Muscle layer of duodenum (tissue), 2 donors: ENCODE results near the gene ULK1.

Source experiments
- H3K27ac ChIP-seq: one replicate; pipeline ENCODE4 v1.7.0; 2013; ENCODE audit warnings: mild to moderate bottlenecking, low read length
- H3K27me3 ChIP-seq: one replicate; pipeline ENCODE4 v1.7.0; 2013; ENCODE audit warnings: low read depth, mild to moderate bottlenecking, control low read depth, low read length
- H3K36me3 ChIP-seq, 2 donors: one replicate each; pipeline ENCODE4 v1.7.0; 2013; ENCODE audit warnings: low read length in 2 of 2, control low read depth in 1 of 2, mild to moderate bottlenecking in 1 of 2; ENCODE audit not compliant: insufficient read depth in 2 of 2, control insufficient read depth in 1 of 2
- H3K4me1 ChIP-seq, 2 donors: one replicate each; pipeline ENCODE4 v1.7.0; 2013; ENCODE audit warnings: low read length in 2 of 2, mild to moderate bottlenecking in 2 of 2, control low read depth in 1 of 2, moderate library complexity in 1 of 2; ENCODE audit not compliant: insufficient read depth in 2 of 2, control insufficient read depth in 1 of 2
- H3K4me3 ChIP-seq, 2 donors: one replicate each; pipeline ENCODE4 v1.7.0; 2013; ENCODE audit warnings: low read length in 2 of 2, low read depth in 1 of 2, mild to moderate bottlenecking in 1 of 2
- H3K9me3 ChIP-seq, 2 donors: one replicate each; pipeline ENCODE4 v1.7.0; 2013; ENCODE audit warnings: low read length in 2 of 2, control low read depth in 1 of 2, mild to moderate bottlenecking in 1 of 2; ENCODE audit not compliant: control insufficient read depth in 1 of 2
- donor health status: healthy.

ULK1 gene

DNA sequence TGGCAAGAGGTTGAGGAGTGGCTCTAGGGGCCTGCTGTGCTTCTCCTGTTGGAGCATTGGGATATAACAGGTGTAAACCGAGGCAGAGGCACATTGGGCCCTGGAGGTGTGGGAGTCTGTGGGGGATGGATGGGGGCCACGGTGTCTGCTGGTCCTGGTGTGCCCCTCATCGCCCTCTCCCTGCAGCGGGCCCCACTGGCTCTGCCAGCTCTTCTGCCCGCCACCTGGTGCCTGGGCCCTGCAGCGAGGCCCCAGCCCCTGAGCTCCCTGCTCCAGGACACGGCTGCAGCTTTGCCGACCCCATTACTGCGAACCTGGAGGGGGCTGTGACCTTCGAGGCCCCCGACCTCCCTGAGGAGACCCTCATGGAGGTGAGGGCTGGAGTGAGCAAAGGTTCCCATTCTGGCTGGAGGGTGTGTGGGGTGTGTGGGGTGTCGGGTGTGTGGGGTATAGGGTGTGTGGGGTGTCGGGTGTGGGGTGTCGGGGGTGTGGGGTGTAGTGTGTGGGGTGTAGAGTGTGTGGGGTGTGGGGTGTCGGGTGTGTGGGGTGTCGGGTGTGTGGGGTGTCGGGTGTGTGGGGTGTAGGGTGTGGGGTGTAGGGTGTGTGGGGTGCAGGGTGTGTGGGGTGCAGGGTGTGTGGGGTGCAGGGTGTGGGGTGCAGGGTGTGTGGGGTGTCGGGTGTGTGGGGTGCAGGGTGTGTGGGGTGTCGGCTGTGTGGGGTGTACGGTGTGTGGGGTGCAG, 24.1 kb downstream of the ULK1 start:
- Histone ChIP-seq H3K4me3 (no peak overlapping the region), H3K4me1 (no peaks in the 10 kb centered on the region), H3K9me3 (no peaks in the 10 kb centered on the region), H3K36me3 (peaks cover 10 to 82% of the 10 kb centered on the region in 2 donors), H3K27me3 (no peaks in the 10 kb centered on the region), H3K27ac (no peak overlapping the region)

DNA sequence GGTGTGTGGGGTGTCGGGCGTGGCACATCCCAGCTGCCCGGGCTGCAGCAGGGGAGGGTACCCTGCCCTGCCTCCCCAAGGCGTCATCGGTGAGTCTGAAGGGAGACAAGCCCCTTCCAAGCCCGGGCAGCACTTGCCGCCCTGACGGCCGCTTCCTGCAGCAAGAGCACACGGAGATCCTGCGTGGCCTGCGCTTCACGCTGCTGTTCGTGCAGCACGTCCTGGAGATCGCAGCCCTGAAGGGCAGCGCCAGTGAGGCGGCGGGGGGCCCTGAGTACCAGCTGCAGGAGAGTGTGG, 24.6 kb downstream of the ULK1 start:
- Histone ChIP-seq H3K4me3 (no peak overlapping the region), H3K4me1 (no peaks in the 10 kb centered on the region), H3K27me3 (no peaks in the 10 kb centered on the region), H3K27ac (no peak overlapping the region), H3K36me3 (peaks cover 10 to 76% of the 10 kb centered on the region in 2 donors), H3K9me3 (no peaks in the 10 kb centered on the region)

DNA sequence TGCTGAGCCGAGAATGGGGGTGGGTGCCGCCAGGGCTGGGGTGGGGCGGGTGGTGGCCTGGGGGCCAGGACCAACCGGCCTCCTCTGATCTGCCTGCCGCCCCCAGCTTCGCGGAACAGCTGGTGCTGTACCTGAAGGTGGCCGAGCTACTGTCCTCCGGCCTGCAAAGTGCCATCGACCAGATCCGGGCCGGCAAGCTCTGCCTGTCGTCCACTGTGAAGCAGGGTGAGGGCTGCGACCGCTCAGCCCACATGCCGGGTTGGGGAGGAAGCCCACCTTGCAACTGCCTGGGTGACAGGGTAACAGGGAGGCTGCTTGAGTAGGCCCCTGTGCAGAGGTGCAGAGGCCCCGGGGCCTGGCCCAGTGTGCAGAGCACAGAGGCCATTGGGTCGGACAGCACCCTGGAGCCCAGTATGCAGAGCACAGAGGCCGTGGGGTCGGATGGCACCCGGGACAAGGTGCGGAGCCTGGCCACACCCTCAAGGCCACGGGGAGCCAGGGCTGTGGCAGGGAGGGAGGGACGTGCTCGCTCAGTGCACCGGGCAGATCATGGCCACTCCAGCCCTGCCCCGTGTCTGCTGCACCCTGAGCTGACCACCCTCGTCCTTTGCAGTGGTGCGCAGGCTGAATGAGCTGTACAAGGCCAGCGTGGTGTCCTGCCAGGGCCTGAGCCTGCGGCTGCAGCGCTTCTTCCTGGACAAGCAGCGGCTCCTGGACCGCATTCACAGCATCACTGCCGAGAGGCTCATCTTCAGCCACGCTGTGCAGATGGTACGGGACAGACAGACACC, 25.1 kb downstream of the ULK1 start:
- Histone ChIP-seq H3K4me1 (no peaks in the 10 kb centered on the region), H3K36me3 (peaks cover 6 to 71% of the 10 kb centered on the region in 2 donors), H3K9me3 (no peaks in the 10 kb centered on the region), H3K27me3 (no peaks in the 10 kb centered on the region), H3K4me3 (no peak overlapping the region), H3K27ac (no peak overlapping the region)

DNA sequence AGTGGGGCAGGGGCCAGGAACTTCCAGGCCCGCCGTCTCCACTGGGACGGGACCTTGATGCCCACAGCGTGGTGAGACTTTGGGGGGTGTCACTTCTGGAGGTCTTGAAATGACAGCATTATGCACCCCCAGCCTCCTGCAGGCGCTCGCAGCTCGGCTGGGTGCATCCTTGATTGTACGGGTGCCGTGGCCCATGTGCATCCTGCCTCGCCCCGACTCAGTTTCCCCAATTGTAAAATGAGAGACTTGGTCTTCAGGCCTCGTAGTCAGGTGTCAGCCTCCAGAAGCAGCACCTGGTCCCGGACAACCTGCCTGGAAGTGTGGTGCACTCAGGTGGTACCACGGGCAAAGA, 25.7 kb downstream of the ULK1 start:
- Histone ChIP-seq H3K36me3 (peaks cover 3 to 66% of the 10 kb centered on the region in 2 donors), H3K27me3 (no peaks in the 10 kb centered on the region), H3K9me3 (no peaks in the 10 kb centered on the region), H3K4me3 (no peak overlapping the region), H3K4me1 (no peaks in the 10 kb centered on the region), H3K27ac (no peak overlapping the region)

DNA sequence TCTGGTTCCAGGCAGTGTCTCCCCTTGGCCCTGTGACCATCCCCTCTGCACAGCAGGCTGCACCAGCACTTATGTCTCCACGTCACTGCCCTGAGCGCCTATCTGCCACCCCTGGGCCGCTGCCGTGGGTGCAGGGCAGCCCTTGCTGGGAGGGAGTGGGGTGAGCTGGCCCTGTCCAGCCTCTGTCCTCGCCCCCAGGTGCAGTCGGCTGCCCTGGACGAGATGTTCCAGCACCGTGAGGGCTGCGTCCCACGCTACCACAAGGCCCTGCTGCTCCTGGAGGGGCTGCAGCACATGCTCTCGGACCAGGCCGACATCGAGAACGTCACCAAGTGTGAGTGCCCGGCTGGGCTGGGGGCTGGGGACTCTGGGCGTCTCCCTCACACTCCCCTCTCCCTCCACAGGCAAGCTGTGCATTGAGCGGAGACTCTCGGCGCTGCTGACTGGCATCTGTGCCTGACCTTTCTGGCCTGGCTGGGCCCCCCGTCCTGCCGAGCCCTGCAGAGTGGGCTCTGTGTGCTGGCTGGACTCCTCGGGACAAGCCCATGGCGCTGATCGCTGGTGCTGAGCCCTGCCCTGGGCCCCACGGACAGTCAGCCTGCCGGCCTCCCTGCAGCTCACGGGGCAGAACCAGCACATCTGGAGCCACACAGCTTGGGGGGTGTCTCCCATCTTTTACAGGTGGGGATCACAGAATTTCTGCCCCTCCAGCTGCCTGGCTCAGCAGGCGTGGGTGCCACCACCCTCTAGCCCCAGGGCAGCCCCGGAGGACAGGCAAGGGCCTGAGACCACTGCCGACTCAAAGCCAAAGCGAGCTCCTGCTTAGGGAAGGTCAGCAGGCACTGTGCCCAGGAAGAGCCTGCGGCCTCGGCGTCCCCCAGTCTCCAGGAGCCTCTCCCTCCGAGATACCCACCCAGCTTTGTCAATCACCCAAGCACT, 26.7 kb downstream of the ULK1 start:
- peaks cover 3 to 55% of the 10 kb centered on the region in 2 donors for H3K36me3 ChIP-seq
- H3K27me3 ChIP-seq = no peaks in the 10 kb centered on the region
- no peak overlapping the region for H3K27ac ChIP-seq
- H3K9me3 ChIP-seq = no peaks in the 10 kb centered on the region
- H3K4me3 ChIP-seq = no peak overlapping the region
- no peaks in the 10 kb centered on the region for H3K4me1 ChIP-seq

DNA sequence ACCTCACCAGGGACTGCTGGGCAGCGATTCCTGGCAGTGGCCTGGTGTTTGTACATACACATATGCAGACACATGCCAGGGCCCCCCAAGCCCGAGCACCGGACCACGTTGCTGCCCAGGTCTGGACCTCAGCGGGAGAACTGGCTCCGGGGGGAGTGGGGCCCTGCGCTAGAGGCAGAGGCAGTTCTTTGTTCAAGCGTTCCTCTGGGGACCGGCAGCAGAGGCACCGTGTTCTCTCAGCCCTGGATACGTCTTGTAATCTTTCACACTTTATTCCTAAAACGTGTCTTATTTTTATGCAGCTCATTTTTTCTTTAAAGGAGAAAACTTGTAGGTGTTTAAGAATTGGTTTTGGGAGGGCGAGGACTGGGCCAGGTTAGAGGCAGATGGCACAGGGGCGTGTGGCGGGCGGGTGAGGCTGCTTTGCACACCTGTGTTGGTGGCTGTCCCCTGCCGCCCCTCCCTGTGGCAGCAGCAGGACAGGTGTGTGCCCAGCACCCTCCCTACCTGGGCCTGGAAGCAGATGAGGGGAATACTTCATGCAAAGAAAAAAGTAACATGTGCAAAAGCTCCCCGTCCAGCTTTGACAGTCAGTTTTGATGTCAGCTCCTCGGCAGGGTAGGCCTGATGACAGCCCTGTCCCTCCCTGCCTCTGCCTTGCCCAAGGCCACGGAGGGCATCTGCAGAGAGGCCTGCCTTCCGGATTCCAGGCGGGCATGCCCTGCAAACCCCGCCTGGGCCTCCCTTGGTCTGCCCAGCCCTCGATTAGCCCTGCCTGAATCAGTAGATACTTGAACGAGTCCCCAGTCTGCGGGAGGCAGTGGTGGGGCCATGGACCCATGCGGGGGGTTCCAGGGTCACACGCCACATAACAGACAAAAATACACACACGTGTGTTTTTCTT, 27.7 kb downstream of the ULK1 start:
- Histone ChIP-seq H3K4me1 (no peaks in the 10 kb centered on the region), H3K9me3 (no peaks in the 10 kb centered on the region), H3K27ac (no peak overlapping the region), H3K27me3 (no peaks in the 10 kb centered on the region), H3K36me3 (peaks cover 0 to 49% of the 10 kb centered on the region in 2 donors), H3K4me3 (no peak overlapping the region)

DNA sequence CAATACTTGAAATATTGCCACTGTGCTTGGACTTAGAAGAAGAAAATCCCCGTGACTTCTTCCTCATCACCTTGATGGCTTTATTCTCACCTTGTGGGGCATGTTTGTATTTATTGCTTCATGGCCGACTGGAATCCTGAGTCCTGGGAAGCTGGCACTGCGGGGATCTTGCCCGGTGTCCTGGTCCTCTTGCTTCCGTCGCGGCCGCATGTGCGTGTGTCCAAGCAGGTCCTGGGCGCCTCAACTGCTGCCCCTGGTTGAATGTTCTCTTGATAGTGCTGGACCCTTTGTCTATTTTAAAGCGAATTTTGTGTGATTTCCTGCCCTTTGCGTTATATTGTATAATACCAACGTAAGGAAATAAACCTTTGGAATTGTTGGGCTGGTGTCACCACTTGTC, 28.4 kb downstream of the ULK1 start:
- Histone ChIP-seq H3K4me1 (no peaks in the 10 kb centered on the region), H3K4me3 (no peak overlapping the region), H3K36me3 (peaks cover 0 to 42% of the 10 kb centered on the region in 2 donors), H3K9me3 (no peaks in the 10 kb centered on the region), H3K27ac (no peak overlapping the region), H3K27me3 (no peaks in the 10 kb centered on the region)

DNA sequence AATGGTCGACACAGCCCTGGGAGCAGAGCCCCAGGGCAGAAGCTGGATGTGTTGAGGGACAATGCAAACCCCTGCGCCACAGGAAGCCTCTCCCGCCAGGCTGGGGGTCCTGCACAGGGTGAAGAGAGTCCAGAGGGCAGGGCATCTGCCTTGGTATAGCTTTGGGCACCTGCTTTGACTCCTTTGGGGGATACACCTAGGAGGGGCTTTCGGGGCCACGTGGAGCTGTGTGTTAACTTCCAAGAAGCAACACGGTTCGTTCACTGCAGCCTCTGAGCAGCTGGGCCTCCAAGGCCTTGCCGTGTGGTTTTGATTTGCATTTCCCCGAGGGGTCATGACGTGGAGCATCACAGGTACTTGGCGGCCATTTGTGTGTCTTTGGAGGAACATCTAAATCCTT, 28.8 kb downstream of the ULK1 start:
- H3K4me1 ChIP-seq = no peaks in the 10 kb centered on the region
- no peak overlapping the region for H3K27ac ChIP-seq
- no peaks in the 10 kb centered on the region for H3K9me3 ChIP-seq
- H3K4me3 ChIP-seq = no peak overlapping the region
- H3K27me3 ChIP-seq = no peaks in the 10 kb centered on the region
- peaks cover 0 to 37% of the 10 kb centered on the region in 2 donors for H3K36me3 ChIP-seq

DNA sequence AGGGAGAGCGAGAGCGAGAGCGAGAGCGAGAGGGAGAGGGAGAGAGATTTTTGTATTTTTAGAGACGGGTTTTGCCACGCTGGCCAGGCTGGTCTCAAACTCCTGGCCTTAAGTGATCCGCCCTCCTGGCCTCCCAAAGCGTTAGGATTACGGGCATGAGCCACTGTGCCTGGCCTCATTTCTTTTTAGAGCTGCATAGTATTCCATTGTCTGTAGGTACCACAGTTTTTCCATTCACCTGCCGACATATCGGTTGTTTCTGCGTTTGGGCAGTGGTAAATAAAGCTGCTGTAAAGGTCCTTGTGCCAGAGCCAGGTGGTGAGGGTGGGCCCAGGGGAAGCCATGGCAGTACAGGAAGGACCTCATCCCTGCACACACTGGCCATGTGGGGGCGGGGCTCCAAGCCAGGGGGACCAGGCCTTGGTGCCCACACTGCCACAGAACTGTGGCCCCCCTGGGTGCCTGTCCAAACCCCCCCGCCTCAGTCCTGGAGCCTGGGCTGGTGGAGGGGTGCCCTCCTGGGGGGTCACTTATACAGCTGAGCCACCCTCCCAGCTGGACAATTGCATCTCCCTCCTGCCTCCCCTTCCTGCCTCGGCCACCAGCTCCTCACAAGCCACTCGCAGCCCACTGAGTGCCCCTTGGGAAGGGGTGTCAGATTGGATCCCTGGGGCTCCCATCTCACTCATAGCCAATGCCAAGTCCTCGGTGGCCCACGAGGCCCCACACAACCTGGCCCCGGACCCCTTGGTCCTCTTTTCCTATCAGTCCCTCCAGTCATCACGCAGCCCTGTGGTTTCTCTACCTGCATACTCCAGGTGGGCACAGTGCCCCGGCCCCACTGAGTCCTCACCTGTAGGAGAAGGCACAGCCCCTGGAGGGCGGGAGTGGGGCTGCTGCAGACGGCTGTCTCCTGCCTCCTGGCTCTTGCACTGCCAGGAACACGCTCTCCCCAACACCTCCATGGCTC, 33.0 kb downstream of the ULK1 start:
- peaks cover 6 to 7% of the 10 kb centered on the region in 2 donors for H3K36me3 ChIP-seq
- H3K4me3 ChIP-seq = no peak overlapping the region
- no peaks in the 10 kb centered on the region for H3K9me3 ChIP-seq
- H3K27ac ChIP-seq = no peak overlapping the region
- H3K4me1 ChIP-seq = peaks cover 0 to 10% of the 10 kb centered on the region in 2 donors
- H3K27me3 ChIP-seq = no peaks in the 10 kb centered on the region
